NCI-H1092 (cell line): ENCODE results near the gene ARHGEF28.

ENCODE experiments used
- DNase-seq: peaks from one replicate; lab custom pipeline; 2025; lab: John Stamatoyannopoulos, UW

Gene ARHGEF28

GRCh38 chr5:73969195-73970036 is 343.4 kb downstream of the ARHGEF28 start:
- no peak for DNase-seq

GRCh38 chr5:73971326-73971725 is 345.3 kb downstream of the ARHGEF28 start:
- no peak for DNase-seq

GRCh38 chr5:73973135-73973534 is 347.1 kb downstream of the ARHGEF28 start:
- DNase-seq: no peak

- no peak for DNase-seq
Measured at GRCh38 chr5:73974871-73975360, 348.9 kb downstream of the ARHGEF28 start.

GRCh38 chr5:73975845-73976244 is 349.8 kb downstream of the ARHGEF28 start:
- DNase-seq: no peak

- DNase-seq: no peak
Measured at GRCh38 chr5:73977146-73977545, 351.1 kb downstream of the ARHGEF28 start.

- no peak for DNase-seq
Measured at GRCh38 chr5:73979321-73979720, 353.3 kb downstream of the ARHGEF28 start.

GRCh38 chr5:73981704-73982103 is 355.7 kb downstream of the ARHGEF28 start:
- DNase-seq: no peak

- DNase-seq: no peak
Measured at GRCh38 chr5:73983644-73984043, 357.6 kb downstream of the ARHGEF28 start.

GRCh38 chr5:73985145-73985544 is 359.1 kb downstream of the ARHGEF28 start:
- peak; percentile 47 for DNase-seq

GRCh38 chr5:73986729-73987128 is 360.7 kb downstream of the ARHGEF28 start:
- no peak for DNase-seq

- no peak for DNase-seq
Measured at GRCh38 chr5:73987915-73988314, 361.9 kb downstream of the ARHGEF28 start.

- DNase-seq: no peak
Measured at GRCh38 chr5:73989956-73990355, 364.0 kb downstream of the ARHGEF28 start.
